AG08395 (cell line): ENCODE data around the gene IFT43.
A peak's percentile ranks its signal among the peaks of the same experiment; 100 is the strongest.

Experiments used
- DNase-seq: peaks from one replicate; pipeline ENCODE4 v3.0.0; 2012; ENCODE audit warnings: mixed read lengths, low spot score

IFT43 gene

DNA sequence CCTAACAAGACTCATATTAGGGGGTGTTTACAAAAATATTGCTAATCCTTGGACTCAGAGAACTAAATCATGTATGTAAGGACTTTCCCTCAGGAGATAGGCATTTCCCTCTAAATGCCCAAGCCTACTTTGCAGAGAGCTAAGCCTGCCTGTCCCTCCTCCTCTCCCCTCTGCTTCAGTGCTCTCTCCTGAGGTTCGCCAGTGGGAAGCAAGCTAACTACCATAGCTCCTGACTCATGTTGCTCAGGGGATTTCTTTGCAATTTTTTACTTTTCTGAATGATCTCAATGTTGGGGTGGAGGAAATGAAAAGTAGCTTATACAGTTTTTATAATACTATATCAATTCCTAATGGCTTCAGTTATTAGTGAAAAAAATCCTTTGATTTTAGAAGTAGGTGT, 29.6 kb downstream of the IFT43 start:
- DNase-seq = no peak

GRCh38 chr14:76015668-76016067, 30.1 kb downstream of the IFT43 start:
- DNase-seq = no peak

- DNase-seq = no peak
Measured at GRCh38 chr14:76019676-76020075, 34.1 kb downstream of the IFT43 start.

- no peak for DNase-seq
Measured at GRCh38 chr14:76022991-76023390, 37.4 kb downstream of the IFT43 start.

- no peak for DNase-seq
Measured at GRCh38 chr14:76023757-76024156, 38.2 kb downstream of the IFT43 start.

GRCh38 chr14:76024211-76024907, 38.8 kb downstream of the IFT43 start:
- DNase-seq = no peak

- DNase-seq = no peak
Measured at GRCh38 chr14:76034566-76034965, 49.0 kb downstream of the IFT43 start.

DNA sequence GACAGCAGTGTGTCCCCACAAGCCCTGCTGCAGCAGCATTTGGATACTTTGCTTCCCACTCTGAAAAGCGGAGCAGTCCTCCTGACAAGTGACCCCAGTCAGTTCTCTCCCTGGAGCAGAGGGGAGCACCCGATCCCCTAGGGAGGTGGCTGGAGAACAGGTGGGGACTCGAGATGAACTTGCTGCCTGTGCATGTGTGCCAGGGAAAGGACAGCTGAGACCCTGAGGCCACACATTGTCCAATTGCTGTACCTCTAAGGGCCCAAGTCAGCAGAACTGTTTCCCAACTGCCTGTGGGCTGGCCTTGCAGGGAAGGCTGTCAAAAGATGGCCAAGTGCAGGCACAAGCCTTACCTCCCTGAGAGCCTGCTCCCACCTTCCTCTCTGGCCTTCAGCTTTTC, 55.1 kb downstream of the IFT43 start:
- no peak for DNase-seq

GRCh38 chr14:76045773-76046172, 60.2 kb downstream of the IFT43 start:
- DNase-seq = no peak

DNA sequence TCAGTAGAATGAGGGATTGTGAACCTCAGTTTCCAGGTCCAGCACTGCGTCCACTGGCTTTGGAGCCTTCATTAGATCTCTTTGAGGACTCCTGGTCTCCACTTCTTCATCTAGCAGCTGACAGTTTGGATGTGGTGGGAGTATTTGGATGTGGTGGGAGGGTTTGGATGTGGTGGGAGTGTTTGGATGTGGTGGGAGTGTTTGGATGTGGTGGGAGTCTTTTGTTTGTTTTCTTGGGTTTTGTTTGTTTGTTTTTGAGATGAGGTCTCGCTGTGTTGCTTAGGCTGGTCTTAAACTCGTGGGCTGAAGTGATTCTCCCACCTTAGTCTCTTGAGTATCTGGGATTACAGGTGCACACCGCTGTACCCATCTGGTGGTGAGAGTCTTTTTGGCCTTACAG, 64.7 kb downstream of the IFT43 start:
- DNase-seq = no peak

DNA sequence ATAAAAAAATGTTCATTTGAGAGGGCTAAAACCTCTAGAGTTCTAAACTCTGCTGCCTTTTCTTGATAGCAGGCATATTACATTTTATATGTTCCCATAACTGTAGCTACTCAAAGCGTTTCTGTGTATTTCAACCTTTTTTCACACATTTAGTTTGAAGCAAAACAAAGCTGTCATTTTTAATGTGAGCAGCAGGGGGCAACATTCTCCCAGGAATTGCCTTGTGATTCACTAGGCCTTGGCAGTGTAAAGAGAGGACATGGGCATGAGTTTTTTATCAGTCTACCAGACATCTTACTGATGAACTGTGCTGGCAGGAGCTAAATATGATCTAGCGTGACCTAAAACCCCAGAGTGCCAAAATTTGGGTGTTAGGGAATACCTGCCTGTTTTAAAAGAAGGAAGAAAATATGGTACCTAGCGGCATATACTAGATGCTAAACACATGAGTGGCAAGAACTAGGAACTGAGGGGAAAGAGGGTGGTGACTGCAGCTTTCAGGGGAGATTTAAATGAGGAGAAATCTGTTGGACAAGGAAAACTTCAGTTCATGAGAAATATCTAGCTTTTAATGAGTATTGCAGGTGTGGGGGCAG, 65.3 kb downstream of the IFT43 start:
- peak; percentile 78 for DNase-seq

DNA sequence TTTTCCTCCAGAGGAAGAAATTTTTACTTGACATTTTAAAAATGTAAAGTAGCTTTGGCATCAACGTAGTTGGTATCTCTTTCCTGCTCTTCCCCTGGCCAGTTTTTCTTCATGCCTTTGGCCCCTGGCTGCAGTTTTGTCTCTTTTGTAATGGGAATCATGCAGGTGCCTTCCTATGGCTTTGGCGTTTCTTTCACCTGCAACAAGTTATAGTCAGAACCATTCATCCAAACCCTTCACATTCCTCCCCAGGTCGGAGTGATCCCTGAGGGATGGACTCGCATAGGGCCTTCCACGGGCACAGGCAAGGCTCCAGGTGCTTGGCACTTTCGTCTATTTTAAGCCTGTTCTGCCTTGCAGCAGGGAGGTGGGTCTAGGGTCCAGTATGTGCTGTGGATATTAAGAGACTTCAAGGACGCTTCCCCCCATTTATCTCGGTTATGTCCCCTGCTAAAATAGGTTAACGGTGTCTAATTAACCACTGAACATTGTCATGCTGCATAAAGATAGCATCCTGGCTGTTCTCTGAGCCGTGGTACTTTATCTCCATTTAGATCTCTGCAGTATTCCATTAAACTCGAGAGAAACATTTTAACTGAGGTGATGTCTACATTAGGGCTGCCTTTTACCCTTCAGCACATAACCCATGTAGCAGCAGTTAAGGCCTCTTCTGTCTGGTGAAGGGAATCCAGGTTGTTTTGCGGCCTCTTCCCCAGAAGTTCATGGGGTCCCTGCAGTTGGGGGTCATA, 66.3 kb downstream of the IFT43 start:
- no peak for DNase-seq

GRCh38 chr14:76053572-76054355, 68.2 kb downstream of the IFT43 start:
- DNase-seq = no peak

- DNase-seq = no peak
Measured at GRCh38 chr14:76055330-76055729, 69.8 kb downstream of the IFT43 start.

DNA sequence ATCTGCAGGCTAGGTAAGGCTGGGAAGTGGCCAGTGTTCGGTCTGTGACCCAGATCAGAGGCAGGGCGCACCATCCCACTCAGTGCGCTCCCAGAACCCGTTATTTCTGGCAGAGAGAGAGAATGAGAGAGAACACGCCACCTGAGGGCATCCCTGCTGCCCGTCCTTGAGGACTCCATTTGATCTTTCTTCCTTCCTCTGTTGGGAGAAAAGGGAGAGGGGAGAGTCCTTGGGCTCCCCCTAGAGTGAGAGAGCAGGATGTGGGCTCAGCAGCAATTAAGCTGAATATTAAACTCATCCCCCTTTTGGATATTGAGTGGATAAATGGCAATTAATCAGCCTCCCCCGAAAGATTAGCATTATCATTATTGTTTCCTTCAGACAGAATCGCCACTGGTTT, 70.6 kb downstream of the IFT43 start:
- peak; percentile 14 for DNase-seq

GRCh38 chr14:76057914-76058313, 72.4 kb downstream of the IFT43 start:
- DNase-seq = no peak

DNA sequence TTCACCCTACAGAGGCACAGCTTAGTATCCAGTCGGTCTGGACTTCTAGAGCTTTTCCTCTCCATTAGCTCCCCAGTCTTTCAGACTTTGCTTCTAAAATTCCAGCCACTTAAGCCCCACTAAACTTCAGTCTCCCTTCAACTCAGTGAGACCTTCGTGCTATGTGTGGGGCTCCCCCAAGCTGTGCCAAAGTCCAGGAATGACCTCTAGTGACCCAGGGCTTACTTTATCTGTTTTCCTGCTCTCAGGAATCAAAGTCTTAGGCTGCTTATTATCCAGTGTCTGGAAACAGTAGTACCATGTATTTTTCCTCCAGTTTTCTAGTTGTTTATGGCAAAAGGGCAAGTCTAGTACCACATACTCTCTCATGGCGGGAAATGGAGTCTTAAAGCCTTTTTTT, 77.8 kb downstream of the IFT43 start:
- DNase-seq = no peak

DNA sequence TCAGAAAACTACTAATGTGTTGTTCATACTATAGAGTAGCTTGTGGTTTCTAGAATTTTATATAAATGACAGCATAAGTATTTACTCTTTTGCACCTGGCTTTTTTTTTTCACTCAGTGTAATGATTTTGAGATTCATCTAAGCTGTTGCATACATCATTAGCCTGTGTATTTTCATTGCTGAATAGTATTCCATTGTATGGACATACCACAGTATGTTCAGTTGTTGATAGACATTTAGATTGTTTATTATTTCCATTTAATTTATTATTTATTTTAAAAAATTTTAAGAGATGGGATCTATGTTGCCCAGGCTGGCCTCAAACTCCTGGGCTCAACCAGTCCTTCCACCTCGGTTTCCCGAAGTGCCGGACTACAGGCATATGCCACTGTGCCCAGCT, 80.0 kb downstream of the IFT43 start:
- no peak for DNase-seq

- no peak for DNase-seq
Measured at GRCh38 chr14:76067536-76067935, 82.0 kb downstream of the IFT43 start.

- no peak for DNase-seq
Measured at GRCh38 chr14:76073717-76074116, 88.2 kb downstream of the IFT43 start.

DNA sequence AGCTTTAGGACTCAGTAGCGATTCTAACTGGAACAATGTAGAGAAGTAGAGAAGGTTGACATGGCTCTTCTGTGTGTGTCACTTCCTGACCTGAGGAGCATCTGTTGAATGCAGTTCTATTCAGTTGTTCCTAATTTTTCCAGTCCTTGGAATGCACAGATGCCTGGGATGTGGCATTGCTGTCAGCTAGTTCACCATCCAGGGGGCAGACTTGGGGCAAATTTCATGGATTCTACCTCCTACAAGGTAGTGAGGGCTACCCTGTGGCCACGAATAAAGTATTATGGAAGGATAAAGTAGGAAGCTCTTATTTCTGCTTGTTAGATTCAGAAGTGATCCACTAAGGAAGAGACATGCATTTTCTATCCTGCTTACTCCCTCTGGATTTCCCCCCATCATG, 91.8 kb downstream of the IFT43 start:
- no peak for DNase-seq

- no peak for DNase-seq
Measured at GRCh38 chr14:76078501-76078900, 92.9 kb downstream of the IFT43 start.

DNA sequence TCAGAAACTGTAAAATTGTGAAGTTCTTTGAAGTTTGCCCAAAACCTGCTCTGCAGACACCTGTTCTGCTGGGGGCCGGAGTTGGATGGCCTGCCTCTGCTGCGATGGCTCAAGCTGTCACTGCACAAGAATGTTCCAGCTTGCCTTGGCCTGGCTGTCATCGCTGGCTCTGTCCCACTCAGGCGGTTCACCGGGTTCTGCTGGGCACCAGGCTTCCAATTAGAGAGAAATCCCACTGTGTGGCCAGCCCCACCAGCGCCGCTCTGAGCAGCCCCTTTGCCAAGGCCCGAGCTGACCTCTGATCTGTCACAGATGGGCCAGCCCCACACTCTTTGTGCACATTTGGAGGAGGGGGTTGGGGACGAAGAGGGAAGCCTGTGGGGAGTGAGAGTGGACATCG, 94.5 kb downstream of the IFT43 start:
- no peak for DNase-seq
